Uterus (tissue), 4 donors: ENCODE results near the gene SPOCD1. TPM values are rescaled to one million over a fixed set of nuclear protein-coding genes. Genes with fewer than 3 reads are reported as not detected.

Experiments used
- DNase-seq, 2 donors: peaks; one replicate each; pipeline ENCODE4 v3.0.0-alpha.2; 2019 to 2020
- H3K27ac ChIP-seq, 2 donors: fragments of 200-600 bp; sonication (generic); 1 replicate in 1 of 2; 2 replicates in 1 of 2; pipeline ENCODE4 v1.5.1; 2016 to 2018
- H3K27me3 ChIP-seq, 2 donors: fragments of 200-600 bp; sonication (generic); one replicate each; pipeline ENCODE4 v1.5.1; 2018 to 2019; ENCODE audit warnings: control low read depth in 1 of 2
- H3K36me3 ChIP-seq, 2 donors: fragments of 200-600 bp; sonication (generic); one replicate each; pipeline ENCODE4 v1.5.1; 2019; ENCODE audit warnings: control low read depth in 1 of 2
- H3K4me1 ChIP-seq, 2 donors: fragments of 200-600 bp; sonication (generic); one replicate each; pipeline ENCODE4 v1.5.1; 2018 to 2019; ENCODE audit warnings: control low read depth in 1 of 2
- H3K4me3 ChIP-seq, 2 donors: fragments of 200-600 bp; sonication (generic); 1 replicate in 1 of 2; 2 replicates in 1 of 2; pipeline ENCODE4 v1.5.1; 2018 to 2019; ENCODE audit warnings: mild to moderate bottlenecking in 1 of 2
- H3K9me3 ChIP-seq, 2 donors: fragments of 200-600 bp; sonication (generic); one replicate each; pipeline ENCODE4 v1.5.1; 2019; ENCODE audit warnings: control low read depth in 1 of 2
- CTCF ChIP-seq, 4 experiments: fragments of 200-600 bp in 2 of 4; fragments of 450-650 bp in 2 of 4; sonication (generic) in 2 of 4; IDR thresholded peaks; one replicate each; pipeline ENCODE4 v1.5.1; 2016 to 2019; ENCODE audit warnings: antibody characterized with exemption in 4 of 4, mild to moderate bottlenecking in 2 of 4, moderate library complexity in 1 of 4
- POLR2A ChIP-seq, 2 donors: fragments of 450-650 bp; IDR thresholded peaks; one replicate each; pipeline ENCODE4 v1.6.1; 2016; ENCODE audit warnings: antibody characterized with exemption in 2 of 2, mild to moderate bottlenecking in 1 of 2, moderate library complexity in 1 of 2
- intact Hi-C: fragments of 100-400 bp; cut with DNase I; formaldehyde crosslinking; loops from one replicate; pipeline ENCODE4 v1.15.1; 2023; ENCODE audit warnings: low total_unique reads
- total RNA-seq, 4 donors: library from RNA; depleted of rRNA in 3 of 4; stranded (reverse); fragments of >200 nt in 3 of 4; gene quantifications; one replicate each; pipeline versions ENCODE4 v1.1.0 to v1.2.4, GENCODE V29; 2014 to 2023
- donor health status: DM: yes; HTN: yes; CAD: no.

SPOCD1 gene
- total RNA-seq, 4 donors from 2014 or later: 1.2 to 1.5 TPM; not detected in 2

DNA sequence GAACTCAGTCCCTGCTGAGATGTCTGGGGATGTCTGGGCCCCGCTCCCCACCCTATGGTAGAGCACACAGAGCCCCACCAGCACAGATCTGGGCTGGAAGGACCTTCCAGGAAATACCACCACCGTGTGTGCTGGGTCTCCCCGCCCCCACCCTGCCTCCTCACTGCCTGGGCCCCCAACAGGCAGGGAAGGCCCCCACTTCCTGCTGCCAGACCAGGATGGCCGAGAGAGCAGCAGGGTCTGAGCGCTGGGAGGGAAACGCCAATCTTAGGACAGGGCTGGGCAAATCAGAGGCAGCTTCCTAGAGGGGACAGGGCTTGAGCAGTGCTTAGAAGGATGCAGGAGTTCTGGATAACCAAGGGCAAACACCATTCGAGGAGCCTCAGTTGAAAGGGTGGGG lies 63.6 kb downstream of the SPOCD1 start:
- TF ChIP-seq POLR2A (IDR thresholded peaks at IDR 0.05) (no peak), CTCF (IDR thresholded peaks at IDR 0.05) (no peak)
- H3K4me1 ChIP-seq: no peaks in the 10 kb centered on the region
- no peak overlapping the region for H3K27ac ChIP-seq
- H3K36me3 ChIP-seq: no peaks in the 10 kb centered on the region
- no peaks in the 10 kb centered on the region for H3K9me3 ChIP-seq
- DNase-seq: no peak
- no peak overlapping the region for H3K4me3 ChIP-seq
- intact Hi-C loops: no loop called here
- H3K27me3 ChIP-seq: no peaks in the 10 kb centered on the region

- H3K9me3 ChIP-seq: no peaks in the 10 kb centered on the region
- TF ChIP-seq CTCF (IDR thresholded peaks at IDR 0.05) (no peak), POLR2A (IDR thresholded peaks at IDR 0.05) (no peak)
- H3K4me3 ChIP-seq: no peak overlapping the region
- no peak overlapping the region for H3K27ac ChIP-seq
- no peaks in the 10 kb centered on the region for H3K27me3 ChIP-seq
- no peak for DNase-seq
- intact Hi-C loops: no loop called here
- H3K4me1 ChIP-seq: no peaks in the 10 kb centered on the region
- H3K36me3 ChIP-seq: no peaks in the 10 kb centered on the region
Observed at GRCh38 chr1:31751822-31752241, 64.0 kb downstream of the SPOCD1 start.

DNA sequence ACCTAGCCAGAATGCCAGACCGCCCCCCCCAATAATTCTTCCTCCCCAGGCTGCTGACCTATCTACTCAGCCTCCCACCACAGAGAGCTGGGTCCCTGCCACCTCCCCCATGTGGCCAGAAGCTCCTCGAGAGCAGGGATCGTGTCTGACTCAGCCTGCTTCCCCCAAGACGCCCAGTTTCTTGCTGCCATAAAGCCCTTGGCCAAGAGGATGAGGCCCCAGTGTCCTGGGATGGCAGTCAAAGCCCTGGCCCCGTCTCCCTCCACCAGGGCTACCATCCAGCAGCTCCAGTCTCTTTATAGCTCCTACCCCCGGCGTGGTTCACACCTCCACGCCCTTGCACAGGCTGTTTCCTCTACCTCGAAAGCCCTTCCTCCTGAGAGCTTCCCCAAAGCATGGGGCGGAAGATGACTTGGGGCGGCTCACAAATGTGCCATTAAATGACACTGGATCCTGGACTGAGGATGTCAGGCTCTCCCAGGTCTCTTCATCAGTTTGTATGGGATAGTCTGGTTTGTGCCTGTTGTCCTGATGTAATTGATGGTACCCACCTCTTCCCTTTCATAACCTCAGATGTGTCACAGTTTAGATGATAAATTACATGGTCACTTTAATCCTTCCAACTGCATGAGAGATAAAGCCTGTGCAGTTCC lies 64.8 kb downstream of the SPOCD1 start:
- Histone ChIP-seq H3K27me3 (no peaks in the 10 kb centered on the region), H3K4me1 (no peaks in the 10 kb centered on the region), H3K4me3 (no peak overlapping the region), H3K27ac (no peak overlapping the region), H3K9me3 (no peaks in the 10 kb centered on the region), H3K36me3 (no peaks in the 10 kb centered on the region)
- DNase-seq: no peak
- TF ChIP-seq POLR2A (IDR thresholded peaks at IDR 0.05) (no peak), CTCF (IDR thresholded peaks at IDR 0.05) (no peak)
- intact Hi-C loops: no loop called here

DNA sequence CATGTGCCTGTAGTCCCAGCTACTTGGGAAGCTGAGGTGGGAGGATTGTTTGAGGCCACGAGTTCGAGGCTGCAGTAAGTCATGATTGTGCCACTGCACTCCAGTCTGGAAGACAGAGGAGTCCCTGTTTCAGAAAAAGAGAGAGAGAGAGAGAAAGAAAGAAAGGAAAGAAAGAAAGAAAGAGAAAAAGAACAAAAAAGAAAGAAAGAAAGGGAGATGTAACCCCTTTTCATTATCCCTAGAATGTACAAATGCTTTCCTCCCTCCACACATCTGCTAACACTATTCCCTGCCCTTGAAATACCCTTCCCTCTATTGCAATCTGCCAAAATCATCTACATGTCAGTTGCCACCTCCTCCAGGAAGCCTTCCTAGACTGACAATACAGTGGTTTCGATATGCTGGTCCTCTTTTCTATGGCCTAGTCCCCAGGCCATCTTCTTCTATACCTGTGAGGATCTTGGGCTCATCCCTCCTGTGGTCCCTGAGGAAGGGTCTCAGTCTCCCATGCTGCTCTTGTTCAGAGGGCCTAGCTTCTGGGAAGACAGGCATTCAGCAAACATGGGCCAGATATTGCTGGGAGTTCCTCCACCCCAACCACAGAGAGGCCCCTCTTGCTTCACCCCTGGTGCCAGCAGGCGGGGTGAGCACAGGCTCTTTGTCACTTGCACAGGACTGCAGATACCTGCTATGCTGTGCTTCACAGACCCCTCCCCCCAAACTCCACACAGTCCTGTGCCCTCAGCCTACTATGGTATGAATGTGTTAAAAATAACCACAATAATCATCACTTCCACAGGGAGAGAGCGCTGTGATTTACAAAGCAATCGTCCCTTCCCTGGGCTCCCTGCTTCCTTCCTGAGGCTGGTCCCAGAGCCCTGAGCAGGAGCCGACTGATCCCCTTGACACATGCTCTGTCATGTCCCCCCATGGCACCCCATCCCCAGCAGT lies 65.8 kb downstream of the SPOCD1 start:
- no peak overlapping the region for H3K27ac ChIP-seq
- intact Hi-C loops: no loop called here
- no peak overlapping the region for H3K4me3 ChIP-seq
- H3K4me1 ChIP-seq: no peaks in the 10 kb centered on the region
- no peak for DNase-seq
- no peaks in the 10 kb centered on the region for H3K27me3 ChIP-seq
- H3K36me3 ChIP-seq: no peaks in the 10 kb centered on the region
- TF ChIP-seq CTCF (IDR thresholded peaks at IDR 0.05) (no peak), POLR2A (IDR thresholded peaks at IDR 0.05) (no peak)
- H3K9me3 ChIP-seq: no peaks in the 10 kb centered on the region

DNA sequence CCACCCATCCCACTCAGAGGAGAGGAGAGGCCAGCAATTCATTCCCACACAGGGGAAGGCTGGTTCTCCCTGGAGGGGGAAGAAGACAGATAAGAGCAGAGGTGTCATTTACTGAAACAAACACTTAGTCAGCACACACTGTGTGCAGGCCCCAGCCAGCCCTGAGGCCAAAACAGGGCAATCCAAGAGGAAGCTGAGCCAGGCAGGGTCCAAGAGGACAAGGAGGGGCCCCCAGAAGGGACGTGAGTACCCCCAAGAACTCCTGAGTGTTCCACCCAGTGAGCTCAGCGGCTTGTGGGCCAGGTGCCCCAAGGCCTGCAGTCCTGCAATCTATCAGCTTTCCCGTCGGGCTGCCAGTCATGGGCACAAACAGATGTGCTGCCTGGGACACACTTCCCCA lies 67.5 kb downstream of the SPOCD1 start:
- Histone ChIP-seq H3K9me3 (no peaks in the 10 kb centered on the region), H3K27me3 (no peaks in the 10 kb centered on the region), H3K4me3 (no peak overlapping the region), H3K36me3 (no peaks in the 10 kb centered on the region), H3K4me1 (no peaks in the 10 kb centered on the region), H3K27ac (no peak overlapping the region)
- TF ChIP-seq POLR2A (IDR thresholded peaks at IDR 0.05) (no peak), CTCF (IDR thresholded peaks at IDR 0.05) (no peak)
- intact Hi-C loops: no loop called here
- no peak for DNase-seq
